ENCODE results near the gene SLC27A2.

SLC27A2 gene

GRCh38 chr15:50277370-50277769, 95.4 kb downstream of the SLC27A2 start:
- H3K27me3 ChIP-seq = no peaks in the 10 kb centered on the region
- no peaks in the 10 kb centered on the region for H3K4me1 ChIP-seq
- intact Hi-C loops (cut with DNase I; ENCODE audit: low total_unique reads) = no loop called here
- H3K9me3 ChIP-seq = no peaks in the 10 kb centered on the region
- H3K36me3 ChIP-seq = peaks cover 0 to 6% (median 0%) of the 10 kb centered on the region in 3 donors
- H3K27ac ChIP-seq = no peak overlapping the region
- no peak overlapping the region for H3K4me3 ChIP-seq
- no peak for DNase-seq
- no peak for TF ChIP-seq CTCF (IDR thresholded peaks at IDR 0.05)

- no peaks in the 10 kb centered on the region for H3K9me3 ChIP-seq
- no peaks in the 10 kb centered on the region for H3K27me3 ChIP-seq
- peaks cover 0 to 6% (median 0%) of the 10 kb centered on the region in 3 donors for H3K36me3 ChIP-seq
- no peak overlapping the region for H3K27ac ChIP-seq
- H3K4me1 ChIP-seq = no peaks in the 10 kb centered on the region
- no peak overlapping the region for H3K4me3 ChIP-seq
- intact Hi-C loops (cut with DNase I; ENCODE audit: low total_unique reads) = no loop called here
- DNase-seq = no peak
- no peak for TF ChIP-seq CTCF (IDR thresholded peaks at IDR 0.05)
Observed at GRCh38 chr15:50278496-50278895, 96.5 kb downstream of the SLC27A2 start.

GRCh38 chr15:50280271-50280670, 98.3 kb downstream of the SLC27A2 start:
- Histone ChIP-seq H3K4me1 (no peaks in the 10 kb centered on the region), H3K27me3 (no peaks in the 10 kb centered on the region), H3K36me3 (peaks cover 0 to 11% (median 0%) of the 10 kb centered on the region in 3 donors), H3K27ac (no peak overlapping the region), H3K9me3 (no peaks in the 10 kb centered on the region), H3K4me3 (no peak overlapping the region)
- TF ChIP-seq CTCF (IDR thresholded peaks at IDR 0.05) = no peak
- no peak for DNase-seq
- intact Hi-C loops (cut with DNase I; ENCODE audit: low total_unique reads) = no loop called here

- Histone ChIP-seq H3K27me3 (no peaks in the 10 kb centered on the region), H3K4me3 (no peak overlapping the region), H3K4me1 (no peaks in the 10 kb centered on the region), H3K27ac (no peak overlapping the region), H3K9me3 (no peaks in the 10 kb centered on the region), H3K36me3 (peaks cover 0 to 17% (median 0%) of the 10 kb centered on the region in 3 donors)
- DNase-seq = no peak
- intact Hi-C loops (cut with DNase I; ENCODE audit: low total_unique reads) = no loop called here
- no peak for TF ChIP-seq CTCF (IDR thresholded peaks at IDR 0.05)
Observed at GRCh38 chr15:50281427-50281826, 99.4 kb downstream of the SLC27A2 start.
